ENCODE results near the gene GLCCI1. TPM values are rescaled to one million over a fixed set of nuclear protein-coding genes. Genes with fewer than 3 reads are reported as not detected.

The GLCCI1 gene
- 10 to 100 TPM; 17.2 to 35.4 (median 20.9) TPM for polyA plus RNA-seq (ENCODE audit: low read depth in 6 of 6)

DNA sequence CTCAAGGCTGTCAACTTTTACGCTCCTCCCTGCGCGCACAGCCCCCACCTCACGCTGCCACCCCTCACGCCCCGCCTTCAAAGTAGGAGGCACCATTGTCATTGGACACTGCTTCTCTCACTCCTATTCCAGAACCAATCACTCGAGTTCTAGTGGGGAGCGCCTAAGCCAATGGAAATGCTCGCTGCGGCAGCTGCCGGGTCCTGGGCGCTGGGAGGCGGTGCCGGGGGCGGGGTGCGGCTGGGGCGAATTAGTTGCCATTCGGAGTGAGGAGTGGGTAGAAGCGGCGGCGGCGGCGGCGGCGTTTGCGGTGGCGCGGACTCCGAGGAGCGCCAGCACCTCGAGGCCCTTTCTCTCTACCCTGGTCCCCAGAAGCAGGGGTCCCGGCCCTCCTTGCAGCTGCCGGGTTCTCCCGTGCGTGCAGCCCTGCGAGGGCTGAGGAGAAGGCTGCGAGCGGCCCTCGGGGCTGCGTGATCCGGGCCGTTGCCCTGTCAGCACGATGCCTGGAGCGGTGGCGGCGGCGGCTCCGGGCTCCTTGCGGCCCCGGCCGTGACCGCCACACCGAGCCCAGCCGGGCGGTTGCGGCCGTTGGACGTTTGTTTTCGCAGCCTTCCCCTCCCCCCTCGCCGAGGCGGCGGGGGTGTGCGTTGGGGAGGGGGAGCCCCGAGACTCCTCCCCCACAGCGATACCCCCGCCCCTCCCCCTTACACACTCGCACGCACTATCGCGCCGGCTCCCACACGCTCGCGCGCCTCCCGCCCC, at the start of gene GLCCI1:
Gene GLCCI1, plus strand, starts transcription at position 253 of the 762 bp plus-strand sequence. CDS start 555 bp downstream, outside the sequence.
- no peaks in the 10 kb centered on the region for H3K9me3 Mint-ChIP-seq
- peak within 1 kb of the TSS; percentile 80 to 97 (median 92) for H3K27ac Mint-ChIP-seq
- no peaks in the 10 kb centered on the region for H3K27me3 Mint-ChIP-seq
- ATAC-seq (ENCODE audit: low read depth in 2 of 2) (peak; percentile 82 to 85), DNase-seq (peak; percentile 97)
- H3K4me1 Mint-ChIP-seq = peaks cover 17 to 32% (median 21%) of the 10 kb centered on the region in 3 donors
- no peaks in the 10 kb centered on the region for H3K36me3 Mint-ChIP-seq
- peak within 1 kb of the TSS in 7 of 8 donors; percentile 83 to 97 (median 96) for H3K4me3 Mint-ChIP-seq

DNA sequence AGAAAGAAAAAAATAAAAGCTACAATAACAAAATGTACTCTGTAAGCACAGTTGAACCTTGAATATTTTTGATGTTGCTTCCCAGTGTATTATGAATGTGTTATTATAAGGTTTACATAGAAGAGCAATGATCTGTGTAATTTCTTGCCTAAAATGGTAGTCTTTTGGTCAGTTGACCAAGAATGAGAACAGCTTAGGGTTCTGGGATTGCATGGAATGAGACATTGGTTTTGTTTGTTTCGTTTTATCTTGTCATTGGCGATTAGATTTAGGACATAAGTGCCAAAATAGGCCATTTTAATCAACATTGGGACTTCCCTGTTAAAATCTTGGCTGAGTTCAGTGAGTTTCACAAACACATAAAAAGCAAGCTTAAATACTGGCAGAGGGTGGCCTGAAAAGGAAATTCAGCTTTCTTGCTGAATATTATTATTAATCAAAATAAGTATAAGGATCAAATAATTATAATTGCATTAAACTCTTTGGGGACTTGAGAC, 49.1 kb upstream of the GLCCI1 start:
- peaks cover 47 to 49% (median 47%) of the 10 kb centered on the region in 3 donors for H3K4me1 Mint-ChIP-seq

DNA sequence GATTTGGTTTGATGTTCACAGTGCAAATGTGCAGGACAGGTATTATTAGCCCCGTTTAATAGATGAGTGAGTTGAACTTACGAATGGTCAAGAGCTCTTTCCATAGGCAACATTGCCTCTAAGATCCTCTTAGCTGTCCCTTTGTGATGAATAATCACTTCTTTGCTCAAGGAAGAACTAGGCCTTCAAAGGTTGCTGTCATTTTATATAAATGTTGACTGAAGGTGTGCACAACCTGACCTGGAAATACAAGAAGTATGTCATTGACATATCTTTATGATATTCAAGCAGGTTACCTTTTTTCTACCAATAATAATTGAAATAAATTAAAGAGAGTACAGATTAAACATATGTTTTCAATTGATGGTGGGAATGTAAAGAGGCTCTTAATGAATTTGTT, 48.5 kb upstream of the GLCCI1 start:
- no peak for ATAC-seq (ENCODE audit: low read depth in 2 of 2)
- Mint-ChIP-seq H3K9me3 (no peaks in the 10 kb centered on the region), H3K36me3 (peaks cover 0 to 6% of the 10 kb centered on the region in 2 donors), H3K4me1 (peaks cover 49 to 51% (median 51%) of the 10 kb centered on the region in 3 donors), H3K4me3 (peak overlapping the region in 6 of 8 donors; percentile 29 to 83 (median 78)), H3K27ac (peak overlapping the region; percentile 74 to 94 (median 92)), H3K27me3 (no peaks in the 10 kb centered on the region)
- DNase-seq = no peak

More for the DNA sequence above, 49.1 kb upstream of the GLCCI1 start:
- no peaks in the 10 kb centered on the region for H3K9me3 Mint-ChIP-seq
- H3K4me3 Mint-ChIP-seq = peak overlapping the region in 4 of 8 donors; percentile 15 to 83 (median 22)
- H3K27ac Mint-ChIP-seq = peak overlapping the region; percentile 74 to 93 (median 88)
- H3K36me3 Mint-ChIP-seq = peaks cover 0 to 2% of the 10 kb centered on the region in 2 donors
- ATAC-seq (ENCODE audit: low read depth in 2 of 2) = no peak
- H3K27me3 Mint-ChIP-seq = no peaks in the 10 kb centered on the region
- no peak for DNase-seq

DNA sequence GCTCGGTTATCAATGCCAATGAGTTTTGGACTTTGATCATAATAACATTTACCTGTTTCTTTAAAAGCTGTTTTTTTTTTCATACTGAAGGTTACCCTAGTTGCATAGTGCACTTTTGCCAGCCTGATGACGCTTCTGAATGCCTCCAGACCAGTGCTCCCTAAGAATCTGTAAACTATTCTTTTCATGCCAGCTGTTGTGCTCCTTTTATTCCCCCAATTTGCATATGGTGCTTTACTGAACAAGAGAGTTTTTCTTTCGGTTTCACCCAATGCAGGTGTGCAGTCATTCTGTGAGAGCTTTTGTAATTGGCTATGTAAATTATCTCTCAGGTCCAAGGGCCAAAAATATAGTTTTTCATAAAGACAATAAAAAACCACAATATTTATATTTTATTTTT, 48.1 kb upstream of the GLCCI1 start:
- Mint-ChIP-seq H3K27ac (peak overlapping the region; percentile 74 to 94 (median 92)), H3K9me3 (no peaks in the 10 kb centered on the region), H3K36me3 (peaks cover 0 to 6% of the 10 kb centered on the region in 2 donors), H3K27me3 (no peaks in the 10 kb centered on the region), H3K4me3 (peak overlapping the region in 7 of 8 donors; percentile 6 to 83 (median 78)), H3K4me1 (peaks cover 49 to 52% (median 51%) of the 10 kb centered on the region in 3 donors)
- ATAC-seq (ENCODE audit: low read depth in 2 of 2) (peak; percentile 97 to 99), DNase-seq (peak; percentile 77)

DNA sequence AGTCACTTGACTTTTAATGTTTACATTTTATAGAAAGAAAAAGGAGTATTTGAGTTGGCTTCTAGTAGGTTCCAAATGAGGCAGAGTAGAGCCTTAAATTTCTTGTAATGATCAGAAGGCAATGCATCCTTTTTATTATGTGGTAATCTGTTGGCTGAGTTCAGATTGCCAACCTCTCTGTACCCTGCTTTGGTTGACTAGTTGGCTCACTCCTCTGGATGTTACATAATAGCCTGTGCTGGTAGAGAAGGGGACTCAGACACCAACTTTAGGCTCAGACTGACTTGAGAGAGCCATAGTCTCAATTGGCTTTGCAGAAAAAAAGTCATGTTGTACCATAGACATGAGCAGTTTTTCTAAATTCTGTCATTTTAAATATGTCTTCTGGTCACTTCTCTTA, 46.8 kb upstream of the GLCCI1 start:
- Mint-ChIP-seq H3K27me3 (no peaks in the 10 kb centered on the region), H3K9me3 (no peaks in the 10 kb centered on the region), H3K27ac (peak overlapping the region in 3 of 6 donors; percentile 20 to 79 (median 60)), H3K4me1 (peaks cover 47 to 52% (median 49%) of the 10 kb centered on the region in 3 donors), H3K4me3 (peak overlapping the region in 2 of 8 donors; percentile 4 to 64), H3K36me3 (peaks cover 0 to 6% of the 10 kb centered on the region in 2 donors)
- no peak for ATAC-seq (ENCODE audit: low read depth in 2 of 2)
- DNase-seq = no peak

DNA sequence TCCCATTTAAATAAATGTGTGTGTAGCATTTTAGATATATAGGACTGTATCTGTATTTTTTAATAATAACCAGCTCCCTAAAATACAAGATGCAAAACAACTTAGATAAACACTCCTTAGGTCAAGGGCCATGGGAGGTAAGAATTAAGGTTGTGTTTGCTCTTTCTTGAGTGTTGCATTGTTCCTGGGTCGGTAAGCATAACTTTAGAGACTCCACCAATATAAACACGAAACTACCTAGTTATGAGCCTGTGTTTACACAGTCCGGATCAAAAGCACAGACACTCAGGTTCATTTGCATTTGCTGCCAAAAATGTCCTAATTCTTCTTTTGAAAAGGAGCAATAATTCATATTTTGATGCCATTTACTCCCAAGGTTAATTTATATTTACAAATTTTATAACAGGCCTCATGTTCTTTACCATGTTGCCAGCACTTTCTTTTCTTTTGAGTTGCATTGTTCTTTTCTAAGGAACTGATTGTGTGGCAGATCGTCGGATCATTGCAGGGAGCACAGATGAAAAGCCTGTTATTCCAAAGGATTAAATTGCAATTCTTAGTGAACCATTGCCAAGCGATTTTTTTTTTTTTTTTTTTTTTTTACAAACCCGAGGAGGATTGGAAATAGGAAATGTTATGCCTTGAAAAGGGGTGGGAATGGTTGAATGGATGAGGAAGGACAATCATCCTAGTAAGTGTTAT, 45.8 kb upstream of the GLCCI1 start:
- no peak for ATAC-seq (ENCODE audit: low read depth in 2 of 2)
- Mint-ChIP-seq H3K27me3 (no peaks in the 10 kb centered on the region), H3K9me3 (no peaks in the 10 kb centered on the region), H3K4me3 (peak overlapping the region in 1 of 8 donors; percentile 20), H3K36me3 (peaks cover 0 to 6% of the 10 kb centered on the region in 2 donors), H3K27ac (peak overlapping the region in 1 of 6 donors; percentile 79), H3K4me1 (peaks cover 43 to 52% (median 46%) of the 10 kb centered on the region in 3 donors)
- DNase-seq = no peak

DNA sequence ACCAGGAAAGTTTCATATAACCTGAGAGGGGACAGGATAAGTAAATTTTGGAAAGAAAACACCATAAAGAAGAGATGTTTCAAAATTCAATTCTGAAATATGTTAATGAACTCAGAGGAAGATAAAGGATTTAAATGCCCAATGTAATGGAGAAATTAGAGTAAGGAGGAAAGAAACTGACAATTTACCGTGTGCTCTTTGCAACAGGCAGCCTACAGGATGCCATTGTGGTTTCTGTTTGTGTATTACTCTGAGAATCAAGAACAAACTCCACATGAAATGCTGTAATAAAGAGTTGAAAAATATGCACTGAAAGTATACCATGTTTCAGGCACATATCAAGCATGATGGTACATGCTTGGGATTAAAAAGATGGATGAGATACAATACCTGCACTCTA, 44.8 kb upstream of the GLCCI1 start:
- DNase-seq = no peak
- no peak for ATAC-seq (ENCODE audit: low read depth in 2 of 2)
- H3K4me1 Mint-ChIP-seq = peaks cover 37 to 47% (median 37%) of the 10 kb centered on the region in 3 donors
- no peak overlapping the region for H3K27ac Mint-ChIP-seq
- peak overlapping the region in 2 of 8 donors; percentile 3 to 18 for H3K4me3 Mint-ChIP-seq
- H3K9me3 Mint-ChIP-seq = no peaks in the 10 kb centered on the region
- no peaks in the 10 kb centered on the region for H3K27me3 Mint-ChIP-seq
- H3K36me3 Mint-ChIP-seq = peaks cover 0 to 6% of the 10 kb centered on the region in 2 donors

DNA sequence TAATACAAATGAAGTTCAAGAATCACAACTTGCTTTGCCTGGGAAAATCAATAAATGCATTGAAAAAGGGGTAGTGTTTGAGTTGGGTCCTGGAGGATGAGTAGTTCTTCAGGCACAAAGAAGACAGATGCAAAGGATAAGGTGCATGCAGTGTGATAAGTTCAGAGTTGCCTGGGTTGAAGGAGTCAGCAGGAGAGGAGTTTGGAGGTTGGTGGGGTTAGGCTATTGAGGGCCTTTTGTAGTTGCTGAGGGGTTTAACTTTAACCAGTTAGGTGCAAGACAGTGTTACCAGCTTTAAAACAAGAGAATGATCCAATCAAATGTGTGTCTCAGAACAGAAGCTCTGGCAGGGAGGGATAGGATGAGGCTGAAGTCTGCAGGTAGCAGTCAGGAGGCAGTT, 44.3 kb upstream of the GLCCI1 start:
- Mint-ChIP-seq H3K27ac (peak overlapping the region in 3 of 6 donors; percentile 32 to 61 (median 56)), H3K9me3 (no peaks in the 10 kb centered on the region), H3K27me3 (no peaks in the 10 kb centered on the region), H3K4me1 (peaks cover 32 to 42% (median 34%) of the 10 kb centered on the region in 3 donors), H3K36me3 (peaks cover 0 to 6% of the 10 kb centered on the region in 2 donors), H3K4me3 (peak overlapping the region in 2 of 8 donors; percentile 3 to 11)
- DNase-seq (no peak), ATAC-seq (ENCODE audit: low read depth in 2 of 2) (no peak)

DNA sequence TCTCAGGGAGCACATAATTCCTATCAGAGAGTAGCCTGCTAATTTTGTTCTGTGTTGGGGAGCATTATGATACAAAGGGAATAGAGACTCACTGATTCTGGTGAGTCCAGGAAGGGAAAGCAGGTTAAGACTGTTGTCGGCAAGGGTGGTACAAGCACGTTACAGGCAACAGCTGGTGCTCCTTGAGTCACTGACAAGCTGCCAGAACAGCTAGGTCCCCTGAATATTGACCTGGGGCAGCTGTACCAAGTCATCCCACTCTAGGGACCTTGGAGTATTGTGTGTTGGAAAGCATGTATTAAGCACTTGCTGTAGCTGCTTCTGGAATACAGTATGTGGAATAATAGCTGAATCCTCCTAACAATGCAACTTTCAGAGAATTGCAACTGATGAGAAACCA, 37.0 kb upstream of the GLCCI1 start:
- Mint-ChIP-seq H3K36me3 (no peaks in the 10 kb centered on the region), H3K4me1 (peaks cover 0 to 10% (median 0%) of the 10 kb centered on the region in 3 donors), H3K27ac (no peak overlapping the region), H3K27me3 (no peaks in the 10 kb centered on the region), H3K4me3 (no peak overlapping the region), H3K9me3 (no peaks in the 10 kb centered on the region)
- DNase-seq (no peak), ATAC-seq (ENCODE audit: low read depth in 2 of 2) (no peak)

DNA sequence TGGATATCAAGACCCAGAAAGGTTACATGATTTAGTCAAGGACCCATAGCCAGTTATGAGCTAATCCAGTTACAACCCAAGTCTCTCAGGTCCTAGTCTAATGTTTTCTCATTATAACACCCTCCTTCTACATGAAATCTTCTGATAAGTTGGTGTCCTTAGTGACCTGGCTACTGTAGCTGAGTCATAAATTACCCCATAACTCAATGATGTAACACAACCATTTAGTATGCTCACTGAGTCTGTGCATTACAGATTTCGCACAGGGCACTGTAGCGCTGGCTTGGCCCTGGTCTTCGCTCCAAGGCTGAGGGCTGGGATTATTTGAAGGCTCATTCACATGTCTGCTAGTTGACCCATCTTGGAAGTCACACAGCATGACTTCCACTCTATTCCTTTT, 36.0 kb upstream of the GLCCI1 start:
- Mint-ChIP-seq H3K9me3 (no peaks in the 10 kb centered on the region), H3K27me3 (no peaks in the 10 kb centered on the region), H3K4me1 (peaks cover 0 to 10% (median 0%) of the 10 kb centered on the region in 3 donors), H3K4me3 (no peak overlapping the region), H3K36me3 (no peaks in the 10 kb centered on the region), H3K27ac (peak overlapping the region in 1 of 6 donors; percentile 79)
- ATAC-seq (ENCODE audit: low read depth in 2 of 2) = no peak
- DNase-seq = no peak

DNA sequence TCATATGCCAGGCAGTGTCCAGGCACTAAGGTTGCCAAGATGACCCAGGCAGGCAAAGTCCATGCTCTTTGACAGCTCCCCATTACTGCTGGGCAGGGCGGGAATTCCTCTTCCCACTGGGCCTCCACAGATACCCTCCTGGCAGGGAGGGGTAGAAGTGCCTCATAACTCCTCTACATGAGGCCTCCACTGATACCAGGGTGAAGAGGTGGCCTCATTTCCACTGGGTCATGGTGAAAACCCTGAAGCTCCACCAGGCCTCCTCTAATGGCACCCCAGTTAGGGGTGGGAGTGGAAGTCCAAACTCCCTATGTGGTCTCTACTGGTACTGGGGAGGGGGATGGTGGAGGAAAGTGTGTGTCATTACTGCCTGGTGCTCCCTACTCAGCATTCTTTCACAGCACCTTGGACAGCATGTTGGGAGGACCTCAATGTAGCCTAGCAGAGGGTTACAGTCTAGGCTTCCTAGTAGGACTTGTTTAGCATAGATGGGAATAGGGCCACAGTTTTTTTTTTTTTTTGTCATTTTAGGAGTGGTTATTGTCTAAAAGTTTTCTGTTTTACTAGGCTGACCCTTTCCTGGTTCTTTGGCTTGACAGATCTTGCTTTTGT, 34.6 kb upstream of the GLCCI1 start:
- H3K4me3 Mint-ChIP-seq = no peak overlapping the region
- DNase-seq (no peak), ATAC-seq (ENCODE audit: low read depth in 2 of 2) (no peak)
- no peaks in the 10 kb centered on the region for H3K9me3 Mint-ChIP-seq
- no peaks in the 10 kb centered on the region for H3K27me3 Mint-ChIP-seq
- no peaks in the 10 kb centered on the region for H3K36me3 Mint-ChIP-seq
- H3K4me1 Mint-ChIP-seq = peaks cover 0 to 10% (median 0%) of the 10 kb centered on the region in 3 donors
- H3K27ac Mint-ChIP-seq = no peak overlapping the region

DNA sequence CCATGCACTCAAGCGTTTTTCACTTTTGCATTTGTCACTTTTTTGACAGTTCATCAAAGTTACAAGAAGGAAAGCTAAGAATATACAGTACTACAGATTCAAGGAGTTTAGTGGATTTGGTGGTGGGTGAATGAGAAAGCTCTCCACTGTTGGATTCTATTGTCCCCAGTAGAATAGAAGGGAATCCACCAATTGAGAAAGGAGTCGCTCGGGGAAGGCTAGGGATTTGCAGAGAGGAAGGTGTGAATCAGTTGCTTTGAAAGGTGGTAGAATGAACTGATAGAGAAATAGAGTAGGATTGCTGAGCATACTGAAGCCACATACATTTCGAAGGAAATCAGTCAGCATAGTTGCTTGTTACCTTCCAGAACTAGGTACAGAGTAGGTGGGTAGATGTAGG, 33.7 kb upstream of the GLCCI1 start:
- H3K27me3 Mint-ChIP-seq = no peaks in the 10 kb centered on the region
- H3K4me3 Mint-ChIP-seq = no peak overlapping the region
- H3K4me1 Mint-ChIP-seq = peaks cover 0 to 10% (median 0%) of the 10 kb centered on the region in 3 donors
- no peaks in the 10 kb centered on the region for H3K9me3 Mint-ChIP-seq
- no peak overlapping the region for H3K27ac Mint-ChIP-seq
- H3K36me3 Mint-ChIP-seq = no peaks in the 10 kb centered on the region
- ATAC-seq (ENCODE audit: low read depth in 2 of 2) = no peak
- DNase-seq = no peak

DNA sequence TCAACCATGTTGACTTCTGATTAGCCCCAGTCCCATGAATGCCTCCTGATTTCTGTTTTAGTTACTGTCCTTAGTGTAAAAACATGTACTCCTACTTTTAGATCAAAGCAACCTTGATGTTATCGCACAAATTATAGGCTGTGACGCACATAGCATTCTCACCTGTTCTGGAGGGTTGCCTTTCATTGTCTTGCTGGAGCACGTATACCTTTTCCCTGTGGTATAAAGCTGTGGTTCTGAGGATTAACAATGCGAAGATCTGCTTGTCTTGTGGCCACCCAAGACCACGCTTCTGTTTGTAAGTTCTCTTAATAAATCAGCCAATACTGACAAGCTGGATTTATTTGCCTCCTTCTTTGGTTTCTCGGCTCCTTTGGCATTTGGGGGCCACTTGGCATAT, 30.1 kb upstream of the GLCCI1 start:
- no peak overlapping the region for H3K27ac Mint-ChIP-seq
- no peak for ATAC-seq (ENCODE audit: low read depth in 2 of 2)

More for the DNA sequence above, 30.1 kb upstream of the GLCCI1 start:
- DNase-seq = no peak
- H3K36me3 Mint-ChIP-seq = no peaks in the 10 kb centered on the region
- no peak overlapping the region for H3K4me3 Mint-ChIP-seq
- no peaks in the 10 kb centered on the region for H3K27me3 Mint-ChIP-seq
- peaks cover 0 to 10% (median 3%) of the 10 kb centered on the region in 3 donors for H3K4me1 Mint-ChIP-seq
- H3K9me3 Mint-ChIP-seq = no peaks in the 10 kb centered on the region
